ENCODE data around the gene SMIM5. TPM values are rescaled to one million over a fixed set of nuclear protein-coding genes. Genes with fewer than 3 reads are reported as not detected.

The SMIM5 gene
- total and polyA plus RNA-seq, 9 of the 15 experiments (the other 6 are each of a cell fraction or from before 2014, with no cell fraction given) = 0.08 TPM; not detected in 8

- CTCF ChIA-PET (ENCODE audit: low intra/inter-chr PET ratio) = no interaction called here
Measured at GRCh38 chr17:75617675-75618074, 15.6 kb upstream of the SMIM5 start.

GRCh38 chr17:75619506-75620431 lies 13.5 kb upstream of the SMIM5 start:
- H3K9me1 ChIP-seq (ENCODE audit: control insufficient read depth, insufficient read depth, low read length) = no peaks in the 10 kb centered on the region
- DNase-seq (ENCODE audit: extremely low read depth in 1 of 4, low spot score in 3 of 4) (peak; percentile 67 to 81 (median 75)), ATAC-seq (peak; percentile 71), FAIRE-seq (peak; percentile 65)
- peaks cover 4 to 61% of the 10 kb centered on the region in 2 experiments; a peak in 3 of 5 replicates for H3K27me3 ChIP-seq (ENCODE audit: control insufficient read depth in 2 of 2, insufficient read depth in 2 of 2, low read length in 2 of 2)
- H3K36me3 ChIP-seq (ENCODE audit: control insufficient read depth, insufficient read depth, low read length) = no peaks in the 10 kb centered on the region
- ChIA-PET POLR2A (interaction anchor here (0.6 to 1.4 kb wide), 6 partner anchors 12 to 158 kb away, joined by 3 to 4 read pairs (median 4); no protein-coding TSS in a partner anchor), CTCF (ENCODE audit: low intra/inter-chr PET ratio) (interaction anchor here (0.7 to 2.3 kb wide), 4 partner anchors 103 to 130 kb away, joined by 3 to 9 read pairs (median 4); partner anchors contain the start of gene TSEN54)
- no peaks in the 10 kb centered on the region for H3K9me3 ChIP-seq (replicated peaks; ENCODE audit: control insufficient read depth, insufficient read depth, low read depth, low read length)
- H3K4me3 ChIP-seq = no peak overlapping the region
- no peak overlapping the region for H3K4me2 ChIP-seq (ENCODE audit: insufficient read depth, low read length)
- no peak overlapping the region for H3K27ac ChIP-seq (ENCODE audit: extremely low read depth, low read depth, low read length)
- H2AFZ ChIP-seq (ENCODE audit: low read depth, low read length) = no peak overlapping the region
- intact Hi-C loops (cut with micrococcal nuclease) (loop anchor here (10.0 kb wide), 1 partner anchor 195 kb away; no protein-coding TSS in a partner anchor), in situ Hi-C loops (cut with MboI) (loop anchor here (5.0 kb wide), 1 partner anchor 128 kb away; no protein-coding TSS in a partner anchor)
- H3K4me1 ChIP-seq (replicated peaks in 1 of 2; ENCODE audit: control insufficient read depth in 2 of 2, insufficient read depth in 2 of 2, low read length in 2 of 2) = peaks cover 0 to 74% of the 10 kb centered on the region in 2 experiments; a peak in 3 of 5 replicates
- no peaks in the 10 kb centered on the region for H3K79me2 ChIP-seq (ENCODE audit: control insufficient read depth, insufficient read depth, low read length)
- H3K9ac ChIP-seq (ENCODE audit: insufficient read depth in 1 of 2, low read depth in 2 of 2, low read length in 2 of 2) = peak overlapping the region in 1 of 2 experiments; percentile 68; a peak in 2 of 4 replicates
- peaks cover 17% of the 10 kb centered on the region for H4K20me1 ChIP-seq (replicated peaks; ENCODE audit: control insufficient read depth, insufficient read depth, low read length)
- BruUV-seq (replicated peaks) = no TSS peak
- WGBS (ENCODE audit: insufficient coverage, low coverage, missing lambda C conversion rate) = 14% methylated on average over 34 of the region's 36 CpGs
- TF ChIP-seq ZNF197 (CRISPR knock-in tag; IDR thresholded peaks at IDR 0.05; ENCODE audit: low read depth) (no peak), SAFB2 (IDR thresholded peaks at IDR 0.05; ENCODE audit: borderline replicate concordance, low read depth, low read length, severe bottlenecking) (no peak), SP1 (CRISPR knock-in tag; IDR thresholded peaks at IDR 0.05) (no peak), TRIM28 (IDR thresholded peaks at IDR 0.05) (no peak), POLR2A (conservative IDR thresholded peaks at IDR 0.05) (no peak), TEAD1 (CRISPR knock-in tag; IDR thresholded peaks at IDR 0.05) (0 out of 4 replicates have a peak, but pooled peaks of 1 of the 2 experiments have one; percentile 29), CC2D1A (IDR thresholded peaks at IDR 0.05) (no peak), POLR2AphosphoS2 (IDR thresholded peaks at IDR 0.05; ENCODE audit: low read length) (no peak), ZNF764 (CRISPR knock-in tag; IDR thresholded peaks at IDR 0.05; ENCODE audit: low read depth) (no peak), NR2C2 (CRISPR knock-in tag; IDR thresholded peaks at IDR 0.05) (0 out of 2 replicates have a peak, but pooled peaks have one; percentile 25), NR2C2 (tag; IDR thresholded peaks at IDR 0.05) (no peak), PHF8 (IDR thresholded peaks at IDR 0.05; ENCODE audit: borderline replicate concordance, low read length) (no peak)

More at GRCh38 chr17:75617675-75618074, 15.6 kb upstream of the SMIM5 start:
- WGBS (ENCODE audit: insufficient coverage, low coverage, missing lambda C conversion rate) = 28% methylated on average over 11 of the region's 11 CpGs
- H4K20me1 ChIP-seq (replicated peaks; ENCODE audit: control insufficient read depth, insufficient read depth, low read length) = peaks cover 15% of the 10 kb centered on the region
- H3K79me2 ChIP-seq (ENCODE audit: control insufficient read depth, insufficient read depth, low read length) = no peaks in the 10 kb centered on the region
- H3K9me1 ChIP-seq (ENCODE audit: control insufficient read depth, insufficient read depth, low read length) = no peaks in the 10 kb centered on the region
- TF ChIP-seq POLR2G (IDR thresholded peaks at IDR 0.05; ENCODE audit: low read depth, low read length) (0 out of 2 replicates have a peak, but pooled peaks have one; percentile 4), ADNP (tag; IDR thresholded peaks at IDR 0.05) (no peak)
- no peak overlapping the region for H3K27ac ChIP-seq (ENCODE audit: extremely low read depth, low read depth, low read length)
- H3K27me3 ChIP-seq (ENCODE audit: control insufficient read depth in 2 of 2, insufficient read depth in 2 of 2, low read length in 2 of 2) = peaks cover 12 to 74% of the 10 kb centered on the region in 2 experiments; a peak in 4 of 5 replicates
- no peaks in the 10 kb centered on the region for H3K9me3 ChIP-seq (replicated peaks; ENCODE audit: control insufficient read depth, insufficient read depth, low read depth, low read length)
- H3K9ac ChIP-seq (ENCODE audit: insufficient read depth in 1 of 2, low read depth in 2 of 2, low read length in 2 of 2) = 0 out of 4 replicates have a peak overlapping the region, but pooled peaks of 1 of the 2 experiments have one; percentile 35
- no peak overlapping the region for H2AFZ ChIP-seq (ENCODE audit: low read depth, low read length)
- peaks cover 0 to 84% of the 10 kb centered on the region in 2 experiments; a peak in 3 of 5 replicates for H3K4me1 ChIP-seq (replicated peaks in 1 of 2; ENCODE audit: control insufficient read depth in 2 of 2, insufficient read depth in 2 of 2, low read length in 2 of 2)
- H3K4me3 ChIP-seq = no peak overlapping the region
- FAIRE-seq (no peak), ATAC-seq (no peak), DNase-seq (ENCODE audit: extremely low read depth in 1 of 4, low spot score in 3 of 4) (no peak)
- intact Hi-C loops (cut with micrococcal nuclease) (loop anchor here (10.0 kb wide), 1 partner anchor 193 kb away; no protein-coding TSS in a partner anchor), in situ Hi-C loops (cut with MboI) (loop anchor here (5.0 kb wide), 1 partner anchor 130 kb away; no protein-coding TSS in a partner anchor)
- no peak overlapping the region for H3K4me2 ChIP-seq (ENCODE audit: insufficient read depth, low read length)
- H3K36me3 ChIP-seq (ENCODE audit: control insufficient read depth, insufficient read depth, low read length) = no peaks in the 10 kb centered on the region
- BruUV-seq (replicated peaks) = no TSS peak
- POLR2A ChIA-PET = interaction anchor here (0.7 to 0.9 kb wide), 2 partner anchors 16 to 19 kb away, joined by 4 to 5 read pairs; no protein-coding TSS in a partner anchor
